NCI-H345 treated with DMSO at 0.1 percent for 48 hours (cell line): ENCODE results near the gene NOBOX.
"Not testable (repeated sequence)": the region's sequence is repeated elsewhere in the genome, so short reads cannot be mapped to it uniquely, and the experiment has no call there.

Experiments
- DNase-seq: peaks from one replicate; lab custom pipeline; 2025; ENCODE audit not compliant: unreplicated experiment; lab: John Stamatoyannopoulos, UW

NOBOX gene

DNA sequence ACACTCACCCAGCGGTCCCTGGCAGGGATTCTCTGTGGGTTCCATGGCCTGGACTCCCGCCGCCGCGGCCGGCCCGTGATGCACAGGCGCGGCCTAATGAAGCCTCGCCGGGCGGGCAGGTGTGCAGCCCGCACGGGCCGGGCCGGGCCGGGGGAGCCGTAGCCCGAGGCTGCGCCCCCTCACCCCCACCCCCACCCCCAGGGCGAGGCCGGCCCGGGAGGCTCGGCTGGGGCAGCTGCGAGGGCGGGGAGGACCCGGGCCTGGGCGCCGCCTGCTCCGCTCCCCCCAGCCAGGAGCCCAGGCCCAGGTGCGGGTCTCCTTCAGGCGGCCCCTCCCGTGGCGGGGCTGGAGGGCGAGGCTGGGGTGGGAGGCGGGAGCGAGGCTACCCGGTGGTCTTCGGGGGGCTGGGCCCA is at the start of gene NOBOX:
Gene NOBOX (minus strand): TSS at position 45 of the 413 bp plus-strand sequence.
- DNase-seq: no peak

DNA sequence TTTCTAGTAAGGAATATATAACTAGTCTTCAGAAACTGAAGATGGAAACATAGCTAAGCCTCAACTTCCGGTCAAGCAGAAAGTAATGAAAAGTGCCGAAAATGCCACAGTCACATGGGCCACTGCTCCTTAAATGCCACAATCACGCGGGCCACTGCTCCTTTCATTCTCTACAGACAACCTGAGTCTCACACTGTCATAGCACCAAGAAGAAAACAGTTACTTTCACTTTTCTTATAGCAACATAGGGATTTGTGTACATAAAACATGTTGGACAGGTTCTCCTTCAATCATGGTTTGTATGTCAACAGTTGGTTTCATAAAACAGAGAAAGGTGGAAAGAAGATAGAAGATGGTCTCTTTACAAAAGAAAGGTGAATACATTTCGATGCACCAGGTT is 48.6 kb upstream of the NOBOX start:
- no peak for DNase-seq

DNA sequence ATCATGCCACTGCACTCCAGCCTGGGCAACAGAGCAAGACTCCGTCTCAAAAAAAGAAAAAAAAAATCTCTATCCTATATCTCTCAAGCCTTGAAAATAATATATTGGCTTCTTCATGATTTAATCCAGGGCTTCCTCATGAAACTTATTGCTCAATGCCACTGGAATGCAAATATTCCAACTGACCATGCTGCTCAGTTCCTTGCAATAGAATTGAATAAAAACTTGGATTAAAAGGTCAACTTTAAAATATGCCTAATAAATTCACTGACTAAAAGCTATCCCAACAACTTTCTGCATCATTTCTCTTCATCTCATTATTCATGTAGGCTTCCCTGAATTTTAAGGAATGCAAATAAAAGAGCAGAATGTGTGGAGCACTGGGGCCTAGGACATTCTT is 42.1 kb upstream of the NOBOX start:
- DNase-seq: no peak

DNA sequence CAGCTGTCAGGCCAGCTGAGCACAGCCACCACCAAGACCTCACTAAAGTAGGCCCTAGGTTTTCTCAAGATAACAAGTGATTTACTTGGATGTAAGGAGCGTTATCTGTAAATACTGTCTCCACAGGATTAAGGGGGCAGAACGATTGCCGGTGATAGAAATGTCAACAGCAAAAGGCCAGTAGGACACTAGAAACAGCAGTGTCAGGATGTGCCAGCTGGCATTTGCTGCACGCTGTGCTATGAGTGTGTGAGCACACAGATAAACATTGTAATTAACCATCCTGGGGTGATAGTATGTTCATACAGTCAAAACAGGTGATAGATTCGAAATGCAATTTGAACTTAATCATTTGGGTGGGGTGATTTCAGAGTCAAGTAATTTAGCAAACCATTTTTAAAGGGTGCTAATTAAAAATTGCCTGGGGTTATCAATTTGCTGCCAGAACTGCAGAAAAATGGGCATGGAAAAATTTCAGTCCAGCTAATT is 36.3 kb upstream of the NOBOX start:
- peak; percentile 53 for DNase-seq

DNA sequence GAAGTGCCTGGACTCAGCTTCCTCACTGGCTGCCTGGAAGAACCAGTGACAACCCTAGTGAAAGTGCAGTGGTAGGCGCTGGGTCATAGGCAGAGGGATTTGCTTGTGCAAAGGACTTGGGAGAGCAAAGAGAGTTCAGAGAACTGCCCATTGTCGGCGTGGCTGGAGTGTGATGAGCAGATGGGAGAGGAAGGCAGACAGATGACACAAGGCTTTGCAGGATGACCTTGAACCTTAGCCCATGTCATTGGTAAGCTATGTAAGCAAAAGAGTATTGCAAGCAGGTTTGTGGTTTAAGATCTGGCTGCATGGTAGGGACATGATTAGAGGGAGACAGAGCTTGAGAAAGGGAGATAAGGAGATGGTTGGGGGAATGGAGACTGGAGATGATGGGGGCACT is 35.3 kb upstream of the NOBOX start:
- DNase-seq: no peak

DNA sequence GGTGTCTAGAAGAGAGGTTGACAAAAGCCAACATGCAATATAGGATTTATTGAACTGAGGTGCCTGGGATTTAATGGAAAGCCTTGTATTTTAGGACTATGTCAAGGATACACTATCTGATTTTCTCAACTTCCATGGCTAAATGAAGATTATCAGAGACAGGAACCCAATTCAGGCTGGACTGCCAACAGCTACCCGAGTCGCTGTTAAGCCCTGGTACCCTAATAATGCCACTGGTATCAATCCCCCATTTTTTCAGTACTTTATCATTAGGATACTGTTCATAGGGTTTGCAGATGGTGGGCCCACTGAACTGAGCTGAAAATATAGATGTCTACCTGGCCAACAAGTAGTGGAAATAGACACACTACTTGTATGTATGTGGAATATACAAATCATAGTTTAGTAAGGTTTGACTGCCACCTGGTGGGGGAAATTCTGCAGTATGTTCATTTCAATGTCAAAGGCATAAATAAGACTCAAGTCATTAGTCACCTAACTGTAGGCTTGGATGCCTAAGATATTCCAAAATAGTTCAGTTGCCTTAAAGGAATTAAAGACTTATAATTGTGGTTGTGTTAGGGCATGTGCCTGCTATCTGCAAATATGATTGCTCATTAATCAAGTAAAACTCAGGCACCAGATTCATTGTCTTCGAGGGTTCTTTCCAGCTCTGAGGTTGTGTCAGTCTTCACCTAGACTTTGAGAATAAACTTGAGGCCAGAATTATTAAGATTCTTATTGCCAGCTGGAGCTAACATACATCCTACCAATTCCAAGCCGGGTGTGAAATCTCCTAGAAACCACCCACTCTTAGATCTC is 34.1 kb upstream of the NOBOX start:
- DNase-seq: peak; percentile 36

DNA sequence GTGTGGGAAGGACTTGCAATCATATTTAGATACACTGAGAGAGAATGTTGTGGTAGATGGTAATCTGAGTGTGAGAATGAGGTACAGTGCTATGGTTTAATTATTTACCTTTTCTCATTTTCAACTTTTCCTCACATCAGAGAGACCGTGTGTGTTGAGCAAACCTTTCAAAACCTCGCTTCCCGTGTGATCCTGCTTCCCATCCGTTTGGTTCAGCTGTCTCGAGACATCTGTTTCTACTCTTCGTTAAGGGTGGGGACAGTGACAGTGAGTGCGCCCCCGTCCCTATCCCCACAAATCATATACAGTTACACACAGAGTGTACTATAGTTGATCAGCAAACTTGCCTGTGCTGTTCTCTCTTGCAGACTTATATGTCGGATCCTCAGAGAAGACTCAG is 33.0 kb upstream of the NOBOX start:
- DNase-seq: no peak

DNA sequence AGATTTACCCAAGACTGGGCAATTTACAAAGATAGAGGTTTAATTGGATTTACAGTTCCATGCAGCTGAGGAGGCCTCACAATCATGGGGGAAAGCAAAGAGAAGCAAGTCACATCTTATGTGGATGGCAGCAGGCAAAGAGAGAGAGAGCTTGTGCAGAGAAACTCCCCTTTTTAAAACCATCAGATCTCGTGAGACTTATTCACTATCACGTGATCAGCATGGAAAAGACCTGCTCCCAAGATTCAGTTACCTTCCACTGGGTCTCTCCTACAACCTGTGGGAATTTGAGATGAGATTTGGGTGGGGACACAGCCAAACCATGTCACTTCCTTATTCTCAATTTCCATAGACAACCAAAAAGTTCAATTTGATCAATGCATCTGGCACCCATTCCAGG is 24.9 kb upstream of the NOBOX start:
- no peak for DNase-seq

DNA sequence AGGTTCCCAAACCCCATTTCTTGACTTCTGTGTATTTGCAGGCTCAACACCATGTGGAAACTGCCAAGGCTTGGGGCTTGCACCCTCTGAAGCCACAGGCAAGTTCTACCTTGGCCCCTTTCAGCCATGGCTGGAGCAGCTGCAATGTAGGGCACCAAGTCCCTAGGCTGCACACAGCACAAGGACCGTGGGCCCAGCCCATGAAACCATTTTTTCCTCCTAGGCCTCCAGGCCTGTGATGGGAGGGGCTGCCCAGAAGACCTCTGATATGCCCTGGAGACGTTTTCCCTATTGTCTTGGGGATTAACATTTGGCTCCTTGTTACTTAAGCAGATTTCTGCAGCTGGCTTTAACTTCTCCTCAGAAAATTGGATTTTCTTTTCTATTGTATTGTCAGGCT is 24.0 kb upstream of the NOBOX start:
- not testable (repeated sequence) for DNase-seq

DNA sequence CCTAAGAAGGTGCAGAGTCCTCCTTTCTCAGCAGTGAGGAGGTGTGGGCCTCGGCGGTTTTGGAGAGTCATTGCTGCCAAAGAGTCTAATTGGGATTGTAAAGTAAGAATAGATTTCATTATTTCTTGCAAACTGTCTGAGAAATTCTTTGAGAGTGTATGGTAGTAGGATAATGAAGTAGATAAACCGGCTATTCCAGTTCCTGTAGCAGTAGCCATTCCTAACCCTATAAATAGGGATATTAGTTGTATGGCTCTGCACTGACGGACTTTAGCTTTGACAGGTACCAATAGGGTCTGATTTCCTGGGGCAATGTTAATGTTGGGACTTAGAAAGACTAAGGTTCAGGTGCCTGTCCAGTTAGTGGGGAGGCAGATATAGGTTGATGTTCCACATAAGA is 15.4 kb upstream of the NOBOX start:
- DNase-seq: not testable (repeated sequence)

DNA sequence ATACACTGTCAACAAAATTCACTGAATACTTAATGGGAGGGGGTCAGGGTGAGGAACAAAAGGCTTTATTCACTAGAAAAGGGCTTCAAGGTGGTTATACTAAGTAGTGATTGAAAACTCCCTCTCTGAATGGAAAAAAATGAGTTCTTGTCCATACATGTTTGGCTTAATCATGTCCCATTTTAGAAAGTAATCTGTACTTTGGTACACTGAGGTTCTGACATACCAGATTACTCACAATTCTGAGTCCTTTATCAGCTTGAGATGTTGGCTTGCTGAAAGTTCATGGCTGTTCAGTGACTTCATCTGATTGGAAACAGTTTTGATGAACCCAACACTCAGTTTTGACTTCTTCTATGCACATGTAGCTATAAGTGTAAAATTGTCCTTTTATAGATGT is 12.8 kb upstream of the NOBOX start:
- DNase-seq: peak; percentile 8

DNA sequence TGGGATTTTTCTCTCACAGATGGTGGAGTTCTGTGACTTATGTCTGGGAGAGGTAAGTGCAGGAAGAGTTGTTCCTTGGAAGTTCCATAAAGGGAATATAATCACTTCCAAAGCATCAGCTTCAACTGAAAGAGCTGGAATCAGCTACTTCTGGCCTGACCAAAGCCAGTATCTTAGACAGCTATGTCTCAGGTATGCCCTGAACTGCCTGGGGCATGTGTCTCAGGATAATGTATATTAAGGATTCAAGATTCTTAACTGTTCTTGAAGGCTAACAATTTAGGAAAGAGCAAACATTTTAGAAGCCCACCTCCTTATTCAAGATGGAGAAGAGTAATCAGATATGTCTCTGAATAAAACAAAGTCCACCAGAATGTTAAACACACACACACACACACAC is 12.4 kb upstream of the NOBOX start:
- no peak for DNase-seq

DNA sequence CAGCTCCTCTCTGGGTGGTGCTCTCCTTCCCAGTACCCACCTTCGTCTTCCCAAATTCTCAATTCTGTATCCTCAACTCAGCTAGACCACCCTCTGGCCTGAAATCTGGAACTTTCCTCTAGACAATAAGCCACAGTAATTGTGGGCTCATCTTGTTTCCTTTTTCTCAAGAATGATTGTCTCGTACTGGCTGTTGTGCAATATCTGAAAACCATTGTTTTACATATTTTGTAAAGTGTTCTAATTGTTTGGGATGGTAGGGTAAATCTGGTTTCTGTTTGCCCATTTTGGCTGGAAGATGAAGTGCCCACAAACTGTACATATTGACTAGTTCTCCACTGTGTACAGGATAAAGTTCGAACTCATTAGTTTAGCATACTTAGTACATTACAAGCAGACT is 11.3 kb upstream of the NOBOX start:
- no peak for DNase-seq

DNA sequence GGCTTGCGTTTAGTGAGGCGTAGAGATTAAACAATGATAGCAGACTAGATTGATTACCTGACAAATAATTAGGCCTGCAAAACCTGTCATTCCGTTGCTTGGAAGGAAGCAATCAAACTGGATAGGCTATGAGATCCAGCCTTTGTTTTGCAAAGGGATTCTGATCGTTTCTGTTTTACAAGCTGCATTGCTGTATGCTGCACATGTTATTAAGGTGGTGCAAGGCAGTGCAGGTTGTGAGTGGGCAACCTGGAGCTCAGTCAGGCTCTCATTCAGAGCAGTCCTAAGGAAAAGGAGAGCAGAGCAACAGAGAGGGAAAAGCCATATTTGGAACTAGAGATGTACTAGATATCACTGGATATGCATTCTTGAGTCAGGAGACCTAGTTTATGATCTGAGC is 6.9 kb upstream of the NOBOX start:
- no peak for DNase-seq

DNA sequence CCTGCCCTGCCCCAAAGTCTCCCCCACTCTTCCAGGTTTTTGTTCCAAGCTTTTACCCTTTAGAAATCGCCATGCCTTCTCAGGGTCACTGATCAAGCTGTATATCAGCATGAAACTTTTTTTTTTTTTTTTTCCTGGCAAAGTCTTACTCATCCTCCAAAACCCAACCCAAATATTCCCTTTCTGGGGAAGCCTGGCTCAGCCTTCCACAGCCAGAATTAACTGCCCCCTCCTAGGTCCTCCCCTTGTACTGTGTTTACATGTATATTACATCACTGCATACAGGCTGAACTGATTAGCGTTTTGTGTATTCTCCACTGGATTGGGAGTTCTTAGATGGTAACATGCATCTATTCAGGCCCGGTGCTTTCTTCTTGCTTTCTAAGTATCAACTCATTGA is 4.6 kb upstream of the NOBOX start:
- DNase-seq: no peak

DNA sequence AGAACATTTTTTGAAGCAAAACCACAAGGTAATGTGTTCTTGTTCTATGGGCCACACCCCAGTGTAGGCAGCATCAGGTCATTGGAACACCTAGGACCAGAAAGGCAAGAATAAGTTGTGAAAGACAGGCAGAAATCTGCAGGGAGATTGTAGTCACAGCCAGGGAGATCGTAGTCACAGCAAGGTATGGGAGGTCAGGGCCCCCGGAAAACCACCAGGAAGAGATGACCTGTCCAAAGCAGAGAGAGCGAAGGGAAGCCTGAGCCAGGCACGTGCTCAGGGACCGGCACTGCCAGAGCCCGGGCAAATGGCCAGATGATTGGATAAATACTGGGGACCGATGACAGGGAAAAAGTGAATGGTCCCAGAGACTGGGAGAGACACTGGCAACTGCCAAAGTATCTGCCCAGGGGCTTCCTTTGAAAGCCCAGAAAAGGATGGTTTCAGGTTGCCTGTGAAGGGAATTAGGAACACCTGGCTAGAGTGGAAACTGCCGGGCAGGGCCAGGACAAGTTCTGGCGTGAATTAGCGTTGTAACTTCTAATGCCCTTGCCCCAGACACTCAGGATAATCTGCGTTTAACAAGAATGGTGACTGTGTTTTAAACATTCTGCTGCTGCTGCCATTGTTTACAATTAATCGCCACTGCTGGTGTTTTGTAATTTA is 3.9 kb upstream of the NOBOX start:
- peak; percentile 4 for DNase-seq

DNA sequence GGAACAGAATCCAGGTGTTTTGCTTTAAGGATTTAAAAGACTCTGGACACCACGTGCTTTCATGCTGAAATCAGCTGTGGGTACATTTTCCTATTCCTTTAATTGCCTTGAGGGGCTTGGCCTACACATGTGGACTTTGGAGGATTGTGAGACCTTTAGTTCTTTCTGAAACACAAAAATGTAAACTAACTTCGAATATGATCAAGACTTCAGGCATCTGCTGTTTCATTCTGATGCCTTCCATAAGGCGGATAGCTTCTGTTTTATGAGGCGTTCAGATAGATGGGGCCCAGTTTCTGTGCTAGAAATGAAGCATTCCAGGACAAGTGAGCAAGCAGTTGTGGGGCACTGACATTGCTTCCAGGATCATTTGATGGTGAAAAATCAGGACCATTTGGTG is 1.5 kb upstream of the NOBOX start:
- DNase-seq: no peak

DNA sequence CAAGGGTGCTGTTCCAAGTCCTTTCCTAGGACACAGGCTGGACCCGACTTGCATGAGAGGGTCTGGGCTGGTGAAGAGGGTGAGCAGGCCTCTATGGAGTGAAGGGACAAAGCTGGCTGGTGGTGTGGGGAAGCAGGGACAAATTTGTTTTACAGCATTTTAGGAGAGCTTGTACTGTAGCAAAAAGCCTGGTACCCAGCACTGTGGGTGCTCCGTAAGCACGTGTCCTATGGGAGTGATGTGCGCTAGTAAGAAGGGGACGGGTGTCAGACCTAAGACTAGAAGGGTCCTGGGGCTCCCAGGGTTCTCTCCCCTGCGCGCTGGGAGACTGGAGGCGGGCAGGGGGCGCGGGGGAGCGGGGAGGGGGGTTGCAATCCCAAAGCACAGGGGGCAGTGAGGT is 391 bp downstream of the NOBOX start:
- DNase-seq: no peak

DNA sequence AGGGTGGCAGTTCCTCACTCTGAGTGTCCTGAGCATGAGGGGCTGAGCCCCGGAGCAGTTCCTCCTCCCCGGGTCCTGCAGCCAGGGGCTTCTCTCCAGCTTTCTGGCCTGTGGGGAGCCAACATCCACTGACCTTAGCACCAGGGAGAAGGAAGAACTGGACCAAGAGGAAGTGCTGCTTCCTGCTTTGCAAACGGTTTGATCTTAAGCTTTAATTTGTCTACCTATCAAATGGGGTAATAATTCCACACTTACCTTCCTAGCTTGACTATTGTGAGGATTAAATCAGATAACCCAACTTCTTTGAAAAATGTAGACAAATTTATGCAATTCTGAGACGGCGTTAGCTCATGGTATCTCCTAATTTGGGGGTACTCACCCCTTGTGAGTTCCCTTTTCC is 2.0 kb downstream of the NOBOX start:
- no peak for DNase-seq

DNA sequence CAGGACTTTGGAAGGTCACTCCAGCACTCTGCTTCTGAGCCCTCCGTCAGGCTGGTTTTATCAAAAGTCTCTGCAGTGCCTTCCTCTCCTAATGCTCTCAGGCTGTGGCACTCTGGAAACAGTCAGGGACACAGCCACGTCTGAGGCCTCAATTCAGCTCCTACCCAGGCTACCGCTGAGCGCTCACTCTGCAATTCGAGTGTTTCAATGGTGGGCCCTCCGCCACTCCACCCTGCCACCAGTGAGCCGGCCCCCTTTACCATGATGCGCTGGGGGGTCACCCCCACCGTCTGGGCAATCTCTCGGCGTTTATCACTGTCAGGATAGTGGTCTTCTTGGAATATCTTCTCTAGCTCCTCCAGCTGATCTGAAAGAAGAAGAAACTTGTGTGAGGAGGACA is 3.5 kb downstream of the NOBOX start:
- no peak for DNase-seq

DNA sequence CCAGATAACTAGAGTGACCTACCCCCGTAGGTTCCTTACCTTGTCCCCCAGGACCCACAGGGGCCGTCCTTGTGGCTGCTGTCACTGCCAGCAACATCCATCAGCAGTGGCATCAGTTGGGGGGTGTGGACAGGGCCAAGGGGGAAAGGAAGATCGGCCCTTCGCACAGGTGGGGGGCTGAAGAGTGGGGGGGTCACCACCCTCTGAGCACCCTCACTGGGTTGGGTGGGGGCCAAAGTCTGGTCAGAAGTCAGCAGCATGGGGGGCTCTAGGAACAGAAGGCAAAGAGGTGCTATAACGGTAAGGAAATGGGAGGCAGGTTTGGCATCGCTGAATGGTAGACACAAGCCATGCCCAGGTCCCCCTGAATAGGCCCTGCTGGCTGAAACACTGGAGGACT is 4.6 kb downstream of the NOBOX start:
- no peak for DNase-seq

DNA sequence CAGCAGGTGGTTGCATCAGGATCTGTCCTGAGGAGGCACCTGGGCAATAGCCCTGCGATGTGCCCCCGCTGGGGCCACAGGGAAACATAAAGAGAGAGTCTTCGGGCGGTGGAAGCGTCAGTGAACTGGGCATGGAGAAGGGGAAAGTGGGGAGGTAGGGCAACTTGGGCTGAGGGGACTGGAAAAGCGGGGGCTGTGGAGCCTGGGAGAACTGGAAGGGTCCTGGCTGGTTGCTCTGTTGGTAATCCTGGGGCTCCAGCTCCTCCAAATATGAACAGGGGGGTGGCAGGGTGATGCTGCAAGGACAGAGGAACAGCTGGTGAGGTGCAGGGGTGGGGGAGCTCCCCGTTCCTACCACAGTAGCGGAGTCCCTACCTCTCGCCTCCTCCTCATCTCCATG is 5.2 kb downstream of the NOBOX start:
- no peak for DNase-seq

DNA sequence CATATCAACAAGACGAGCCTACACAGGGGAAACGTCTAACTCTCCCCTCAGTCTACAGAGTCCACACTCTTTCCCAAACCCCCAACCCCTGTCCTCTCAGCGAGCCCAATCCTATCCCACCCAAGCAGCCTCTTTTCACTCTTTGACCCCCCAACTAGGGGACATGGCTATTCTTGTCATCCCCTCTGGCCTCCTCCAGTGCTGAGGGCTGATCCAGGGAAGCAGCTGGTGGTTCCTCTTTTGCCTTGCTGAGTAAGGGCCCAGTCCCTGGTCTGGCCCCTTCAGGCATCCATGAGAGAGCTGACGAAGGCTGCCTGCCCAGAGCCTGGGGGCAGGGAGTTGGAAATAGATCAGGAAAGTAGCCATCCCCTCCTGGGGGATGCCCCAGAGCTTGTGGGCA is 6.4 kb downstream of the NOBOX start:
- no peak for DNase-seq
